Measurements from ENCODE around the gene NOS3. TPM values are rescaled to one million over a fixed set of nuclear protein-coding genes. Genes with fewer than 3 reads are reported as not detected.

The NOS3 gene
- total and polyA plus RNA-seq, 2 experiments from 2014 or later, result 2.6 to 6.1 TPM

DNA sequence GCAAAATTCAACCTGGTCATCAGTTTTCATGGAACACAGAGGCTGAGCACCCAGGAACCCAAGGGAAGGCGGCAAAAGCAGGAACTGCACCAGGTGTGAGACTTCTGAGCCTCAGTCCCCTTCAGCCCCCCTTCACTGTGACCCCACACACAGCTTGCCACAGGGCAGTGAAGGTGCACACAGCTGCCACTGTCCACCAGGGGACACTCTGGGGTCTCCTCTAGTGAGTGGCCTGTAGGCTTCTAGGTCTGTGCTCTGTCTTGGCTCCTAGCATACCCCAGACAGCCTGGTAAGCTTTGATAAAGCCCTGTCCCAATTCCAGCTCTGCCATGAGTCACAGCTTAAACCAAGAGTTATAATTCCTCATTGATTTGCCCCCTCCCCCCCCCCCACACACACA lies 24.8 kb upstream of the NOS3 start:
- H3K27me3 Mint-ChIP-seq (ENCODE audit: insufficient read depth, low read depth, poor library complexity), result peaks cover 15% of the 10 kb centered on the region
- H3K27ac Mint-ChIP-seq, result no peak overlapping the region
- Histone ChIP-seq H3K4me3 (no peak overlapping the region), H3K27ac (ENCODE audit: low read depth) (no peak overlapping the region), H3K79me2 (replicated peaks; ENCODE audit: insufficient read depth) (no peaks in the 10 kb centered on the region), H2AFZ (no peak overlapping the region), H3F3A (replicated peaks; ENCODE audit: low read depth) (no peaks in the 10 kb centered on the region), H3K36me3 (ENCODE audit: insufficient read depth) (no peaks in the 10 kb centered on the region), H3K27me3 (ENCODE audit: insufficient read depth) (no peaks in the 10 kb centered on the region), H3K4me2 (no peak overlapping the region), H3K4me1 (ENCODE audit: insufficient read depth) (peaks cover 17% of the 10 kb centered on the region; the same call in 1 of the 2 replicates), H3K9me2 (ENCODE audit: insufficient read depth) (no peaks in the 10 kb centered on the region), H4K20me1 (replicated peaks; ENCODE audit: insufficient read depth) (no peaks in the 10 kb centered on the region)
- H3K9me3 Mint-ChIP-seq, result no peaks in the 10 kb centered on the region
- DNase-seq (ENCODE audit: low spot score) (peak; percentile 63), ATAC-seq (peak; percentile 33)
- H3K4me1 Mint-ChIP-seq, result peaks cover 35% of the 10 kb centered on the region
- H3K36me3 Mint-ChIP-seq (ENCODE audit: low read depth), result no peaks in the 10 kb centered on the region
- no peak for TF ChIP-seq STAT1 (IDR thresholded peaks at IDR 0.05; ENCODE audit: unreplicated experiment)
- TF ChIP-seq, protein P1, sequence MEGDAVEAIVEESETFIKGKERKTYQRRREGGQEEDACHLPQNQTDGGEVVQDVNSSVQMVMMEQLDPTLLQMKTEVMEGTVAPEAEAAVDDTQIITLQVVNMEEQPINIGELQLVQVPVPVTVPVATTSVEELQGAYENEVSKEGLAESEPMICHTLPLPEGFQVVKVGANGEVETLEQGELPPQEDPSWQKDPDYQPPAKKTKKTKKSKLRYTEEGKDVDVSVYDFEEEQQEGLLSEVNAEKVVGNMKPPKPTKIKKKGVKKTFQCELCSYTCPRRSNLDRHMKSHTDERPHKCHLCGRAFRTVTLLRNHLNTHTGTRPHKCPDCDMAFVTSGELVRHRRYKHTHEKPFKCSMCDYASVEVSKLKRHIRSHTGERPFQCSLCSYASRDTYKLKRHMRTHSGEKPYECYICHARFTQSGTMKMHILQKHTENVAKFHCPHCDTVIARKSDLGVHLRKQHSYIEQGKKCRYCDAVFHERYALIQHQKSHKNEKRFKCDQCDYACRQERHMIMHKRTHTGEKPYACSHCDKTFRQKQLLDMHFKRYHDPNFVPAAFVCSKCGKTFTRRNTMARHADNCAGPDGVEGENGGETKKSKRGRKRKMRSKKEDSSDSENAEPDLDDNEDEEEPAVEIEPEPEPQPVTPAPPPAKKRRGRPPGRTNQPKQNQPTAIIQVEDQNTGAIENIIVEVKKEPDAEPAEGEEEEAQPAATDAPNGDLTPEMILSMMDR (conservative IDR thresholded peaks at IDR 0.05; ENCODE audit: low read depth in 2 of 2), result peak; percentile 50 to 75
- H3K4me3 Mint-ChIP-seq, result no peak overlapping the region

DNA sequence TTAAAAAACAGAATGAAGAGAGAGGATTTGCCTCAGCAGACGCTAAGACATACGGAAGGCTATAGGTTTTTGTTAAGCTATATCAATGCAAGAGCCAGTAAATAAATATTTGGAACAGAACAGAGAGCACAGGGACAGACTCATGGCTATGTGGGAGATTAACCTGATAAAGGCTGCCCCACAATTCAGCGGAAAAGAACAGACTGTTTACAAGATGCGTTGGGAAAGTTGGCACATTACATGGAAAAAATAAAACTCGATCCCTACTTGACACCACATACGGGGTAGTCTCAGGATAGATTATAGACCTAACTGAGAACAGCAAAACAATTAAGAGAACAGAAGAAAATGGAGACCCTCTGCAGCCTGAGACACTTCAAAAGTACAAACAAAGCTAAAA lies 23.5 kb upstream of the NOS3 start:
- no peak overlapping the region for H2AFZ ChIP-seq
- H3K36me3 ChIP-seq (ENCODE audit: insufficient read depth), result no peaks in the 10 kb centered on the region
- H3K9me3 Mint-ChIP-seq, result no peaks in the 10 kb centered on the region
- ATAC-seq (no peak), DNase-seq (ENCODE audit: low spot score) (no peak)
- H3K27ac Mint-ChIP-seq, result no peak overlapping the region
- H3K27me3 Mint-ChIP-seq (ENCODE audit: insufficient read depth, low read depth, poor library complexity), result peaks cover 18% of the 10 kb centered on the region
- no peaks in the 10 kb centered on the region for H3K9me2 ChIP-seq (ENCODE audit: insufficient read depth)
- no peak overlapping the region for H3K27ac ChIP-seq (ENCODE audit: low read depth)
- H3K4me2 ChIP-seq, result no peak overlapping the region
- H4K20me1 ChIP-seq (replicated peaks; ENCODE audit: insufficient read depth), result no peaks in the 10 kb centered on the region
- H3K4me1 ChIP-seq (ENCODE audit: insufficient read depth), result peaks cover 17% of the 10 kb centered on the region; the same call in 1 of the 2 replicates
- no peaks in the 10 kb centered on the region for H3F3A ChIP-seq (replicated peaks; ENCODE audit: low read depth)
- H3K4me1 Mint-ChIP-seq, result peaks cover 39% of the 10 kb centered on the region
- H3K4me3 Mint-ChIP-seq, result no peak overlapping the region
- no peaks in the 10 kb centered on the region for H3K79me2 ChIP-seq (replicated peaks; ENCODE audit: insufficient read depth)
- H3K4me3 ChIP-seq, result no peak overlapping the region
- H3K36me3 Mint-ChIP-seq (ENCODE audit: low read depth), result no peaks in the 10 kb centered on the region
- H3K27me3 ChIP-seq (ENCODE audit: insufficient read depth), result no peaks in the 10 kb centered on the region
- TF ChIP-seq, protein P2, sequence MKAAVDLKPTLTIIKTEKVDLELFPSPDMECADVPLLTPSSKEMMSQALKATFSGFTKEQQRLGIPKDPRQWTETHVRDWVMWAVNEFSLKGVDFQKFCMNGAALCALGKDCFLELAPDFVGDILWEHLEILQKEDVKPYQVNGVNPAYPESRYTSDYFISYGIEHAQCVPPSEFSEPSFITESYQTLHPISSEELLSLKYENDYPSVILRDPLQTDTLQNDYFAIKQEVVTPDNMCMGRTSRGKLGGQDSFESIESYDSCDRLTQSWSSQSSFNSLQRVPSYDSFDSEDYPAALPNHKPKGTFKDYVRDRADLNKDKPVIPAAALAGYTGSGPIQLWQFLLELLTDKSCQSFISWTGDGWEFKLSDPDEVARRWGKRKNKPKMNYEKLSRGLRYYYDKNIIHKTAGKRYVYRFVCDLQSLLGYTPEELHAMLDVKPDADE (IDR thresholded peaks at IDR 0.05), result no peak
- TF ChIP-seq NANOG (IDR thresholded peaks at IDR 0.05; ENCODE audit: borderline replicate concordance), result no peak
- TF ChIP-seq ZNF331 (CRISPR knock-in tag; IDR thresholded peaks at IDR 0.05; ENCODE audit: low read depth), result no peak
- TF ChIP-seq JUNB (IDR thresholded peaks at IDR 0.05; ENCODE audit: unreplicated experiment), result no peak
- TF ChIP-seq EZH2 (IDR thresholded peaks at IDR 0.05; ENCODE audit: low read depth, unreplicated experiment), result no peak
- TF ChIP-seq, protein P3, sequence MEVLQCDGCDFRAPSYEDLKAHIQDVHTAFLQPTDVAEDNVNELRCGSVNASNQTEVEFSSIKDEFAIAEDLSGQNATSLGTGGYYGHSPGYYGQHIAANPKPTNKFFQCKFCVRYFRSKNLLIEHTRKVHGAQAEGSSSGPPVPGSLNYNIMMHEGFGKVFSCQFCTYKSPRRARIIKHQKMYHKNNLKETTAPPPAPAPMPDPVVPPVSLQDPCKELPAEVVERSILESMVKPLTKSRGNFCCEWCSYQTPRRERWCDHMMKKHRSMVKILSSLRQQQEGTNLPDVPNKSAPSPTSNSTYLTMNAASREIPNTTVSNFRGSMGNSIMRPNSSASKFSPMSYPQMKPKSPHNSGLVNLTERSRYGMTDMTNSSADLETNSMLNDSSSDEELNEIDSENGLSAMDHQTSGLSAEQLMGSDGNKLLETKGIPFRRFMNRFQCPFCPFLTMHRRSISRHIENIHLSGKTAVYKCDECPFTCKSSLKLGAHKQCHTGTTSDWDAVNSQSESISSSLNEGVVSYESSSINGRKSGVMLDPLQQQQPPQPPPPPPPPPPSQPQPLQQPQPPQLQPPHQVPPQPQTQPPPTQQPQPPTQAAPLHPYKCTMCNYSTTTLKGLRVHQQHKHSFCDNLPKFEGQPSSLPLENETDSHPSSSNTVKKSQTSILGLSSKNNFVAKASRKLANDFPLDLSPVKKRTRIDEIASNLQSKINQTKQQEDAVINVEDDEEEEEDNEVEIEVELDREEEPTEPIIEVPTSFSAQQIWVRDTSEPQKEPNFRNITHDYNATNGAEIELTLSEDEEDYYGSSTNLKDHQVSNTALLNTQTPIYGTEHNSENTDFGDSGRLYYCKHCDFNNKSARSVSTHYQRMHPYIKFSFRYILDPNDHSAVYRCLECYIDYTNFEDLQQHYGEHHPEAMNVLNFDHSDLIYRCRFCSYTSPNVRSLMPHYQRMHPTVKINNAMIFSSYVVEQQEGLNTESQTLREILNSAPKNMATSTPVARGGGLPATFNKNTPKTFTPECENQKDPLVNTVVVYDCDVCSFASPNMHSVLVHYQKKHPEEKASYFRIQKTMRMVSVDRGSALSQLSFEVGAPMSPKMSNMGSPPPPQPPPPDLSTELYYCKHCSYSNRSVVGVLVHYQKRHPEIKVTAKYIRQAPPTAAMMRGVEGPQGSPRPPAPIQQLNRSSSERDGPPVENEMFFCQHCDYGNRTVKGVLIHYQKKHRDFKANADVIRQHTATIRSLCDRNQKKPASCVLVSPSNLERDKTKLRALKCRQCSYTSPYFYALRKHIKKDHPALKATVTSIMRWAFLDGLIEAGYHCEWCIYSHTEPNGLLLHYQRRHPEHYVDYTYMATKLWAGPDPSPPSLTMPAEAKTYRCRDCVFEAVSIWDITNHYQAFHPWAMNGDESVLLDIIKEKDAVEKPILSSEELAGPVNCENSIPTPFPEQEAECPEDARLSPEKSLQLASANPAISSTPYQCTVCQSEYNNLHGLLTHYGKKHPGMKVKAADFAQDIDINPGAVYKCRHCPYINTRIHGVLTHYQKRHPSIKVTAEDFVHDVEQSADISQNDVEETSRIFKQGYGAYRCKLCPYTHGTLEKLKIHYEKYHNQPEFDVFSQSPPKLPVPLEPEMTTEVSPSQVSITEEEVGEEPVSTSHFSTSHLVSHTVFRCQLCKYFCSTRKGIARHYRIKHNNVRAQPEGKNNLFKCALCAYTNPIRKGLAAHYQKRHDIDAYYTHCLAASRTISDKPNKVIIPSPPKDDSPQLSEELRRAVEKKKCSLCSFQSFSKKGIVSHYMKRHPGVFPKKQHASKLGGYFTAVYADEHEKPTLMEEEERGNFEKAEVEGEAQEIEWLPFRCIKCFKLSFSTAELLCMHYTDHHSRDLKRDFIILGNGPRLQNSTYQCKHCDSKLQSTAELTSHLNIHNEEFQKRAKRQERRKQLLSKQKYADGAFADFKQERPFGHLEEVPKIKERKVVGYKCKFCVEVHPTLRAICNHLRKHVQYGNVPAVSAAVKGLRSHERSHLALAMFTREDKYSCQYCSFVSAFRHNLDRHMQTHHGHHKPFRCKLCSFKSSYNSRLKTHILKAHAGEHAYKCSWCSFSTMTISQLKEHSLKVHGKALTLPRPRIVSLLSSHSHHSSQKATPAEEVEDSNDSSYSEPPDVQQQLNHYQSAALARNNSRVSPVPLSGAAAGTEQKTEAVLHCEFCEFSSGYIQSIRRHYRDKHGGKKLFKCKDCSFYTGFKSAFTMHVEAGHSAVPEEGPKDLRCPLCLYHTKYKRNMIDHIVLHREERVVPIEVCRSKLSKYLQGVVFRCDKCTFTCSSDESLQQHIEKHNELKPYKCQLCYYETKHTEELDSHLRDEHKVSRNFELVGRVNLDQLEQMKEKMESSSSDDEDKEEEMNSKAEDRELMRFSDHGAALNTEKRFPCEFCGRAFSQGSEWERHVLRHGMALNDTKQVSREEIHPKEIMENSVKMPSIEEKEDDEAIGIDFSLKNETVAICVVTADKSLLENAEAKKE (CRISPR knock-in tag; IDR thresholded peaks at IDR 0.05), result no peak
- TF ChIP-seq, protein P4, sequence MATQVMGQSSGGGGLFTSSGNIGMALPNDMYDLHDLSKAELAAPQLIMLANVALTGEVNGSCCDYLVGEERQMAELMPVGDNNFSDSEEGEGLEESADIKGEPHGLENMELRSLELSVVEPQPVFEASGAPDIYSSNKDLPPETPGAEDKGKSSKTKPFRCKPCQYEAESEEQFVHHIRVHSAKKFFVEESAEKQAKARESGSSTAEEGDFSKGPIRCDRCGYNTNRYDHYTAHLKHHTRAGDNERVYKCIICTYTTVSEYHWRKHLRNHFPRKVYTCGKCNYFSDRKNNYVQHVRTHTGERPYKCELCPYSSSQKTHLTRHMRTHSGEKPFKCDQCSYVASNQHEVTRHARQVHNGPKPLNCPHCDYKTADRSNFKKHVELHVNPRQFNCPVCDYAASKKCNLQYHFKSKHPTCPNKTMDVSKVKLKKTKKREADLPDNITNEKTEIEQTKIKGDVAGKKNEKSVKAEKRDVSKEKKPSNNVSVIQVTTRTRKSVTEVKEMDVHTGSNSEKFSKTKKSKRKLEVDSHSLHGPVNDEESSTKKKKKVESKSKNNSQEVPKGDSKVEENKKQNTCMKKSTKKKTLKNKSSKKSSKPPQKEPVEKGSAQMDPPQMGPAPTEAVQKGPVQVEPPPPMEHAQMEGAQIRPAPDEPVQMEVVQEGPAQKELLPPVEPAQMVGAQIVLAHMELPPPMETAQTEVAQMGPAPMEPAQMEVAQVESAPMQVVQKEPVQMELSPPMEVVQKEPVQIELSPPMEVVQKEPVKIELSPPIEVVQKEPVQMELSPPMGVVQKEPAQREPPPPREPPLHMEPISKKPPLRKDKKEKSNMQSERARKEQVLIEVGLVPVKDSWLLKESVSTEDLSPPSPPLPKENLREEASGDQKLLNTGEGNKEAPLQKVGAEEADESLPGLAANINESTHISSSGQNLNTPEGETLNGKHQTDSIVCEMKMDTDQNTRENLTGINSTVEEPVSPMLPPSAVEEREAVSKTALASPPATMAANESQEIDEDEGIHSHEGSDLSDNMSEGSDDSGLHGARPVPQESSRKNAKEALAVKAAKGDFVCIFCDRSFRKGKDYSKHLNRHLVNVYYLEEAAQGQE (IDR thresholded peaks at IDR 0.05; ENCODE audit: unreplicated experiment), result no peak

Data from GM23338 (cell line).